Smooth muscle cell (in vitro differentiated cells): ENCODE results near the gene TRIL. TPM values are rescaled to one million over a fixed set of nuclear protein-coding genes. Genes with fewer than 3 reads are reported as not detected.

Experiments
- DNase-seq: peaks from one replicate; lab custom pipeline; 2025; ENCODE audit not compliant: unreplicated experiment; lab: John Stamatoyannopoulos, UW
- H2AFZ ChIP-seq: fragments of 200-600 bp; sonication (generic); 2 replicates; pipeline ENCODE4 v1.6.0; 2016; ENCODE audit warnings: antibody characterized with exemption, low read depth, mild to moderate bottlenecking
- H3F3A ChIP-seq: fragments of 200-600 bp; sonication (generic); 2 replicates; pipeline ENCODE4 v1.6.0; 2017; ENCODE audit warnings: antibody characterized with exemption, low read depth
- H3K27ac ChIP-seq: fragments of 200-600 bp; sonication (generic); 2 replicates; pipeline ENCODE4 v1.5.1; 2016; ENCODE audit warnings: low read depth, mild to moderate bottlenecking
- H3K27me3 ChIP-seq: fragments of 200-600 bp; sonication (generic); 2 replicates; pipeline ENCODE4 v1.6.1; 2016; ENCODE audit warnings: low read depth, mild to moderate bottlenecking
- H3K36me3 ChIP-seq: fragments of 200-600 bp; sonication (generic); 2 replicates; pipeline ENCODE4 v1.5.1; 2016; ENCODE audit warnings: low read depth
- H3K4me1 ChIP-seq: fragments of 200-600 bp; sonication (generic); 2 replicates; pipeline ENCODE4 v1.5.1; 2016; ENCODE audit warnings: low read depth
- H3K4me2 ChIP-seq: fragments of 200-600 bp; sonication (generic); 2 replicates; pipeline ENCODE4 v1.6.0; 2016; ENCODE audit warnings: mild to moderate bottlenecking
- H3K4me3 ChIP-seq: fragments of 200-600 bp; sonication (generic); 2 replicates; pipeline ENCODE4 v1.5.1; 2016; ENCODE audit warnings: mild to moderate bottlenecking
- H3K79me2 ChIP-seq: fragments of 200-600 bp; sonication (generic); 2 replicates; pipeline ENCODE4 v1.6.0; 2016; ENCODE audit warnings: low read depth, mild to moderate bottlenecking
- H3K9ac ChIP-seq: fragments of 200-600 bp; sonication (generic); 2 replicates; pipeline ENCODE4 v1.6.0; 2016; ENCODE audit warnings: low read depth
- H3K9me3 ChIP-seq: fragments of 200-600 bp; sonication (generic); replicated peaks from 2 replicates; pipeline ENCODE4 v1.5.1; 2016; ENCODE audit warnings: low read depth
- H4K20me1 ChIP-seq: fragments of 200-600 bp; sonication (generic); 2 replicates; pipeline ENCODE4 v1.6.0; 2016; ENCODE audit warnings: low read depth
- WGBS: methylation state at CpG from one replicate; pipeline ENCODE4 v1.1.7; 2016; ENCODE audit warnings: low lambda C conversion rate; 5-methylcytosine and 5-hydroxymethylcytosine counted together
- polyA plus RNA-seq: library from polyadenylated mRNA; unstranded; fragments of >200 nt; fragmentation: Nextera tagmentation; extraction: Ambion mirVana; gene quantifications from 2 replicates; pipeline ENCODE4 v1.2.1, GENCODE V29; 2016
- total RNA-seq: library from RNA; depleted of rRNA; stranded (reverse); fragments of >200 nt; gene quantifications from 2 replicates; pipeline ENCODE4 v1.2.3, GENCODE V29; 2014
- TF ChIP-seq, protein P1 (sequence below): fragments of 200-600 bp; sonication (generic); IDR thresholded peaks from 2 replicates; pipeline ENCODE4 v1.5.1; 2017; ENCODE audit warnings: borderline replicate concordance, mild to moderate bottlenecking, antibody characterized with exemption; ENCODE audit not compliant: insufficient read depth, poor library complexity, severe bottlenecking

TRIL gene
- total and polyA plus RNA-seq, 2 experiments from 2014 or later: 11.0 to 11.1 TPM

DNA sequence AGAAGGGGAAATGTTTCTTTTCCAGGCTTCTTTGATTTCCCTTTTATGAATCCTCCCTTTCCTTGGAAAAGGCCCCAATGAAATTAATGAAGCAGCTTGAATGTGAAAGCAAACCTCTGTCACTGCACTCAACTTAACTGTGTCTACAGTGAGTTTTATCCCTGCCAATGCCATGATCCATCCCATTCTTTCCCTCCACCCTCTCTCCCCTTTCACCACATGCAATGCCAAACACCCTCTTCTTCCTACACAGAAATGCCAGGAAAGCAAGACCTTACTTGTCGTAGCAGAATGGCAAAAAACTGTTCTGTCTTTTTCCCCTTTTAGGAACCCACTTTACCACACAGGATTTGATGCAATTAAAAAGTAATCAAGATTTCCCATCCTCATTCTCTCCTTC is 47.3 kb upstream of the TRIL start:
- no peaks in the 10 kb centered on the region for H3K36me3 ChIP-seq
- peaks cover 16% of the 10 kb centered on the region for H3K4me1 ChIP-seq
- WGBS: 87% methylated on average over 1 of the region's 1 CpG
- H3F3A ChIP-seq: no peaks in the 10 kb centered on the region
- H4K20me1 ChIP-seq: no peaks in the 10 kb centered on the region
- TF ChIP-seq, protein P1, sequence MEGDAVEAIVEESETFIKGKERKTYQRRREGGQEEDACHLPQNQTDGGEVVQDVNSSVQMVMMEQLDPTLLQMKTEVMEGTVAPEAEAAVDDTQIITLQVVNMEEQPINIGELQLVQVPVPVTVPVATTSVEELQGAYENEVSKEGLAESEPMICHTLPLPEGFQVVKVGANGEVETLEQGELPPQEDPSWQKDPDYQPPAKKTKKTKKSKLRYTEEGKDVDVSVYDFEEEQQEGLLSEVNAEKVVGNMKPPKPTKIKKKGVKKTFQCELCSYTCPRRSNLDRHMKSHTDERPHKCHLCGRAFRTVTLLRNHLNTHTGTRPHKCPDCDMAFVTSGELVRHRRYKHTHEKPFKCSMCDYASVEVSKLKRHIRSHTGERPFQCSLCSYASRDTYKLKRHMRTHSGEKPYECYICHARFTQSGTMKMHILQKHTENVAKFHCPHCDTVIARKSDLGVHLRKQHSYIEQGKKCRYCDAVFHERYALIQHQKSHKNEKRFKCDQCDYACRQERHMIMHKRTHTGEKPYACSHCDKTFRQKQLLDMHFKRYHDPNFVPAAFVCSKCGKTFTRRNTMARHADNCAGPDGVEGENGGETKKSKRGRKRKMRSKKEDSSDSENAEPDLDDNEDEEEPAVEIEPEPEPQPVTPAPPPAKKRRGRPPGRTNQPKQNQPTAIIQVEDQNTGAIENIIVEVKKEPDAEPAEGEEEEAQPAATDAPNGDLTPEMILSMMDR: no peak
- H3K4me3 ChIP-seq: no peak overlapping the region
- no peak overlapping the region for H2AFZ ChIP-seq
- H3K27ac ChIP-seq: no peak overlapping the region
- H3K79me2 ChIP-seq: no peaks in the 10 kb centered on the region
- no peak overlapping the region for H3K9ac ChIP-seq
- DNase-seq: no peak
- no peak overlapping the region for H3K4me2 ChIP-seq
- H3K27me3 ChIP-seq: no peaks in the 10 kb centered on the region
- no peaks in the 10 kb centered on the region for H3K9me3 ChIP-seq

DNA sequence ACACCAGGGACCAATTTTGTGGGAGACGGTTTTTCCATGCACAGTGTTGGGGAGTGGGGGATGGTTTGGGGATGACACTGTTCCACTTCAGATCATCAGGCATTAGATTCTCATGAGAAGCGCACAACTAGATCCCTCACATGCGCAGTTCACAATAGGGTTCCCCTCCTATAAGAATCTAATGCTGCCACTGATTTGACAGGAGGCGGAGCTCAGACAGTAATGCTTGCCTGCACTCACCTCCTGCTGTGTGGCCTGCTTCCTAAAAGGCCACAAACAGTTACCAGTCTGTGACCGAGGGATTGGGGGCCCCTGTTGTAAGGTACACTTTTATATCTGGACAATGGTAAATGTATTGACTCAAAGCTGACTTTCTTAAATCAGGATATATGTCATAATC is 45.6 kb upstream of the TRIL start:
- TF ChIP-seq, protein P1: no peak
- Histone ChIP-seq H3F3A (no peaks in the 10 kb centered on the region), H3K79me2 (no peaks in the 10 kb centered on the region), H3K27ac (no peak overlapping the region), H3K36me3 (no peaks in the 10 kb centered on the region), H2AFZ (no peak overlapping the region), H3K27me3 (no peaks in the 10 kb centered on the region), H3K4me3 (no peak overlapping the region), H3K4me2 (no peak overlapping the region), H3K9me3 (no peaks in the 10 kb centered on the region), H4K20me1 (no peaks in the 10 kb centered on the region), H3K4me1 (peaks cover 16% of the 10 kb centered on the region), H3K9ac (no peak overlapping the region)
- WGBS: 95% methylated on average over 5 of the region's 5 CpGs
- DNase-seq: no peak

DNA sequence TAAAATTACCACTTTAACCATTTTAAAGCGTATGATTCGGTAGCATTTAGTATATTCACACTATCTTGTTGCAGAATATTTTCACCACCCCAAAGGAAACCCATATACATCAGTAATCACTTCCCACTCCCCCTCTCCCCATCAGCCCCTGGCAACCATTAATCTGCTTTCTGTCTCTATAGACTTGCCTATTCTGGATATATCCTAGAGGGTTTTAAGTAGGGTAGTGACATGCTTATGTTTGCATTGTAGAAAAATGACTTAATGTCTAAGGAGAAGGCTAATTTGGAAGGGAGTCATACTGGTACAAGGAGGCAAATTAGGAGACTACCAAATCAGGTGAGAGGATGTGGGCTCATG is 42.6 kb upstream of the TRIL start:
- Histone ChIP-seq H3K4me2 (no peak overlapping the region), H3F3A (no peaks in the 10 kb centered on the region)

More for the DNA sequence above, 42.6 kb upstream of the TRIL start:
- Histone ChIP-seq H3K79me2 (no peaks in the 10 kb centered on the region), H3K27ac (no peak overlapping the region), H3K9ac (no peak overlapping the region), H3K4me1 (peaks cover 25% of the 10 kb centered on the region), H3K4me3 (no peak overlapping the region), H3K27me3 (no peaks in the 10 kb centered on the region), H3K9me3 (no peaks in the 10 kb centered on the region), H3K36me3 (no peaks in the 10 kb centered on the region), H2AFZ (no peak overlapping the region), H4K20me1 (no peaks in the 10 kb centered on the region)
- TF ChIP-seq, protein P1: no peak
- 76% methylated on average over 2 of the region's 2 CpGs for WGBS
- no peak for DNase-seq
